ENCODE data around the gene BMF. TPM values are rescaled to one million over a fixed set of nuclear protein-coding genes. Genes with fewer than 3 reads are reported as not detected.
A peak's percentile ranks its signal among the peaks of the same experiment; 100 is the strongest.

The BMF gene
- total RNA-seq, 1 donor from 2014 or later, result 46.6 TPM

DNA sequence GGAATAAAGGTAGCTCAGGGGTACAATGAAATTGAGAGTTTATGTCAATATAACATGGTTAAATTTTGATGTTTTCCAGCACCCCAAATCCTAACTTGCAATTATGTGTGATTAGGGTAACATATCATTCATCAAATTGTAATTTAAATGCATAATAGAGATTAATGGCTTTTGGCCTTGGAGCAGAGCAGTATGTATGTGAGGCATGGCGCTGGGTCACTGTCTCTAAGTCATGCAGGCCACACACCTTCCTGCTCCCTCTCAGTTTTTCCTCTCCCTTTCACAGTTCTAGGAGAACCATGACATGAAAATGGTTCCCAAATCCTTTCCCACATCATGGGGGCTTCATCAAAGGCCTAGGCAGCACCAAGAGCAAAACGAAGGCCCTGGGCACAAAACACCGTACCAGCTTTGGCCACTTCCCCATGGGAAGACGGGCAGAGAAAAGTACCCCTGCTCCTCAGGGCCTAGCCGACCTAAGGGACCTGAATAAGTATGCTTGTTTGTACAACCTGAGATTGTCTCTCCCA, 65.8 kb downstream of the BMF start:
- H3K36me3 Mint-ChIP-seq (ENCODE audit: unreplicated experiment), result no peaks in the 10 kb centered on the region
- no peak overlapping the region for H3K4me3 Mint-ChIP-seq (ENCODE audit: unreplicated experiment)
- no peaks in the 10 kb centered on the region for H3K27me3 Mint-ChIP-seq (ENCODE audit: unreplicated experiment)
- no peaks in the 10 kb centered on the region for H3K9me3 Mint-ChIP-seq (ENCODE audit: unreplicated experiment)
- no peak overlapping the region for H3K27ac Mint-ChIP-seq (ENCODE audit: unreplicated experiment)
- peak; percentile 27 for DNase-seq (ENCODE audit: extremely low spot score, unreplicated experiment)
- peaks cover 44% of the 10 kb centered on the region for H3K4me1 Mint-ChIP-seq (ENCODE audit: unreplicated experiment)
- TF ChIP-seq, protein P1, sequence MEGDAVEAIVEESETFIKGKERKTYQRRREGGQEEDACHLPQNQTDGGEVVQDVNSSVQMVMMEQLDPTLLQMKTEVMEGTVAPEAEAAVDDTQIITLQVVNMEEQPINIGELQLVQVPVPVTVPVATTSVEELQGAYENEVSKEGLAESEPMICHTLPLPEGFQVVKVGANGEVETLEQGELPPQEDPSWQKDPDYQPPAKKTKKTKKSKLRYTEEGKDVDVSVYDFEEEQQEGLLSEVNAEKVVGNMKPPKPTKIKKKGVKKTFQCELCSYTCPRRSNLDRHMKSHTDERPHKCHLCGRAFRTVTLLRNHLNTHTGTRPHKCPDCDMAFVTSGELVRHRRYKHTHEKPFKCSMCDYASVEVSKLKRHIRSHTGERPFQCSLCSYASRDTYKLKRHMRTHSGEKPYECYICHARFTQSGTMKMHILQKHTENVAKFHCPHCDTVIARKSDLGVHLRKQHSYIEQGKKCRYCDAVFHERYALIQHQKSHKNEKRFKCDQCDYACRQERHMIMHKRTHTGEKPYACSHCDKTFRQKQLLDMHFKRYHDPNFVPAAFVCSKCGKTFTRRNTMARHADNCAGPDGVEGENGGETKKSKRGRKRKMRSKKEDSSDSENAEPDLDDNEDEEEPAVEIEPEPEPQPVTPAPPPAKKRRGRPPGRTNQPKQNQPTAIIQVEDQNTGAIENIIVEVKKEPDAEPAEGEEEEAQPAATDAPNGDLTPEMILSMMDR (IDR thresholded peaks at IDR 0.05), result no peak

DNA sequence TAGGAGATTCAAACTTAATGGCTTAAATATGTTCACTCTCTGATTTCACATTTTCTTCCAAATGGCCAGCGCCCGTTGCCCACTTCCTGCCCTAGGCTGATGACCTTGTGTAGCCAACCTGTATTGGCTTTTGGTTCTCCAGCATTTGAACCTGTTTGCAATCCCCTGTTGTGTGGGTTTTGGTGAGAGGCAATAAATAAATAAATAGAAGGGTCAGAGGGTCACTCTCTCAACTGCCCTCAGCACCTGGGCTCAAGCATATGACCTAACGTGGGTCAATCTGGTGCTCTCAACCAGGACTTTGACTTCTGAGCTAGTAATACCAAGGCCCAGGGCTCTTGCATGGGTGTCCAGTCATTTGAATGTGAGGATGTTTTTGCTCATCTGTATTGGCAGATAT, 67.9 kb downstream of the BMF start:
- Mint-ChIP-seq H3K36me3 (ENCODE audit: unreplicated experiment) (peaks cover 18% of the 10 kb centered on the region), H3K27me3 (ENCODE audit: unreplicated experiment) (no peaks in the 10 kb centered on the region), H3K9me3 (ENCODE audit: unreplicated experiment) (no peaks in the 10 kb centered on the region), H3K27ac (ENCODE audit: unreplicated experiment) (no peak overlapping the region), H3K4me3 (ENCODE audit: unreplicated experiment) (no peak overlapping the region), H3K4me1 (ENCODE audit: unreplicated experiment) (peaks cover 40% of the 10 kb centered on the region)
- TF ChIP-seq, protein P1 (IDR thresholded peaks at IDR 0.05), result no peak
- peak; percentile 32 for DNase-seq (ENCODE audit: extremely low spot score, unreplicated experiment)

DNA sequence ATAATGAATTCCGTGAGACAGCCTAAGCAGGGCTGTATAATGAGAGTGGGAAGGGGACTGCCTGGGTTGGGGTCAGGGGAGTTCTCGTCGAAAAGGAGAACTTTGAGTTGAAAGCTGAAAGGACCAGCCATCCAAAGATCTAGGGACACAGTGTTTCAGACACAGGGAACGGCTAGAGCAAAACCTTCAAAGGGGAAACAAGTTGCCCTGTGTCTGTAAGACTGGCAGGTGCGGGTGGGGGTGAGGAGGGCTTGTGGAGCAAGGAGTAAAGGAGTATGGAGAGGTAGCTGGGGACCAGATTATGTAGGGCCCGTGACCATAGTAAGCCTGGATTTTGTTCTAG, 68.4 kb downstream of the BMF start:
- H3K27me3 Mint-ChIP-seq (ENCODE audit: unreplicated experiment), result no peaks in the 10 kb centered on the region
- H3K4me1 Mint-ChIP-seq (ENCODE audit: unreplicated experiment), result peaks cover 35% of the 10 kb centered on the region
- H3K27ac Mint-ChIP-seq (ENCODE audit: unreplicated experiment), result no peak overlapping the region
- H3K4me3 Mint-ChIP-seq (ENCODE audit: unreplicated experiment), result peak overlapping the region; percentile 58
- TF ChIP-seq, protein P1 (IDR thresholded peaks at IDR 0.05), result no peak
- peaks cover 21% of the 10 kb centered on the region for H3K36me3 Mint-ChIP-seq (ENCODE audit: unreplicated experiment)
- DNase-seq (ENCODE audit: extremely low spot score, unreplicated experiment), result peak; percentile 49
- no peaks in the 10 kb centered on the region for H3K9me3 Mint-ChIP-seq (ENCODE audit: unreplicated experiment)

DNA sequence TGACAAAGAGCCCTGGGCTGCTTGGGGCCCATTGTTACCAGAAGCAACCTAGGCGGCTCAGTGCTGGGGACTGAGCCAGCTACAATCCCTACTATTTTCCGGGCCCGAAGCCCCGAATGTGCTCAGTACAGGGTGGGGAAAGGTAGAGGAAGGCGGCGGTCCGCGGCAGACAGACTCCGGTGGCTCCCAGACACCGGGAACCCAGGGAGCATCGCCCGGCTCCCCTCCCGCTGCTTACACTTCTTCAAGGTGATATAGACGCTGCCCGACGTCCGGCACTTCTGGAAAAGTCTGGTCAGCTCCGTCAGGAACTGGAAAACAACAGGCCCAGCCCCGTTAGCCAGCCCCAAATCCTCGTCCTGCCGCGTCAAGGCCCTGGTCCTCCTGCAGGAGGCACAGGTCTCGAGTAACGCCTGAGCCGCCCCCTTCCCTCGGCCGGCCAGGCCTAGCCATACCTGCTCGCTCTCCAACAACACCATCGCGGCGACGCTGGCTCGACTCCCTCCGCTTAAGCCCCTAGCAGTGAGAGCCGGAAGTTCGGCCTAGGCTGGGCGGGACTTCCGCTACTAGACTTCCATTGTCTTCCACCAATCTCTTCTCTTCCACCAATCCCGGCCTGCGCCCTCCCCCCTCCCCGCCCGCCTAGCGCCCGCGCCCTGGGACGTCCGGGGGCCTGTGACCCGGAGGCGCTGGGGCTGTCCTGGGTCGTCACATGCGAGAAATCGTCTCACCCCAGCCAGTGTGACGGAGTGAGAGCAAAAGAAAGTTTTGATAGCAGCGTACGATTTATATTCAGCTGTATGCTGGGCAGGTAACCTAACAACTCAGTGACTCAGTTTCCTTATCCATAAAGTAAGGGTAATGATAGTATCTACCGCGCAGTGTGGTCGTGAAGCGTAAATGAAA, 69.8 kb downstream of the BMF start, which contains the start of gene SRP14:
Gene SRP14 (minus strand): TSS at position 544 of the 906 bp plus-strand sequence. CDS start 65 bp downstream, at position 479.
- TF ChIP-seq, protein P1 (IDR thresholded peaks at IDR 0.05), result no peak
- no peaks in the 10 kb centered on the region for H3K27me3 Mint-ChIP-seq (ENCODE audit: unreplicated experiment)
- no peaks in the 10 kb centered on the region for H3K9me3 Mint-ChIP-seq (ENCODE audit: unreplicated experiment)
- DNase-seq (ENCODE audit: extremely low spot score, unreplicated experiment), result peak; percentile 95
- peak within 1 kb of the TSS; percentile 99 for H3K27ac Mint-ChIP-seq (ENCODE audit: unreplicated experiment)
- peaks cover 25% of the 10 kb centered on the region for H3K4me1 Mint-ChIP-seq (ENCODE audit: unreplicated experiment)
- peaks cover 32% of the 10 kb centered on the region for H3K36me3 Mint-ChIP-seq (ENCODE audit: unreplicated experiment)
- peak within 1 kb of the TSS; percentile 98 for H3K4me3 Mint-ChIP-seq (ENCODE audit: unreplicated experiment)

DNA sequence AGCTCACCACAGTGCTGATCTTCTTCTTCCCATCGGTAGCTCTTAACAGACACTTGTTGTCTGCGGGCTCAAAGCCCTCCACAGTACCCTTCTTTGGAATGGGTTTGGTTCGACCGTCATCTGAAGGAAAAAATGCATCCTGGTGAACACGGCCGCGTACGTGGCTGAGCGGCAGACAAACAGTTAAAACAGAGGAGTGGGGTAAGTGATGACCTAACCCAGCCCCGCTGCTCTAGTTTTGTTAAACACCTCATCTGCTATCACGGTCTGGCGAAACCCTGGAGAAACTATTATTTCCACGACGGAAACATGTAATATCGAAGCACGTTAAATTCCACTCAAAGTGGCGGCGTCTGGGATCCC, 70.4 kb downstream of the BMF start:
- TF ChIP-seq, protein P1 (IDR thresholded peaks at IDR 0.05), result no peak
- Mint-ChIP-seq H3K27ac (ENCODE audit: unreplicated experiment) (peak overlapping the region; percentile 99), H3K4me1 (ENCODE audit: unreplicated experiment) (peaks cover 25% of the 10 kb centered on the region), H3K36me3 (ENCODE audit: unreplicated experiment) (peaks cover 32% of the 10 kb centered on the region), H3K9me3 (ENCODE audit: unreplicated experiment) (no peaks in the 10 kb centered on the region), H3K27me3 (ENCODE audit: unreplicated experiment) (no peaks in the 10 kb centered on the region), H3K4me3 (ENCODE audit: unreplicated experiment) (peak overlapping the region; percentile 98)
- no peak for DNase-seq (ENCODE audit: extremely low spot score, unreplicated experiment)

Data from osteocyte (in vitro differentiated cells).